Activated naive CD8-positive, alpha-beta T cell treated with anti-CD3 and anti-CD28 coated beads for 36 hours (primary cell): ENCODE data around the gene CATSPER1. TPM values are rescaled to one million over a fixed set of nuclear protein-coding genes. Genes with fewer than 3 reads are reported as not detected.

Experiments used
- DNase-seq: peaks from one replicate; pipeline ENCODE4 v3.0.0; 2021
- H3K27ac Mint-ChIP-seq: one replicate; pipeline ENCODE4 v1.8.0; 2022; ENCODE audit warnings: mild to moderate bottlenecking, moderate library complexity, mixed read lengths
- H3K27me3 Mint-ChIP-seq: one replicate; pipeline ENCODE4 v1.8.0; 2022; ENCODE audit warnings: mild to moderate bottlenecking, mixed read lengths
- H3K36me3 Mint-ChIP-seq: one replicate; pipeline ENCODE4 v1.8.0; 2021; ENCODE audit warnings: mild to moderate bottlenecking, mixed read lengths
- H3K4me1 Mint-ChIP-seq: one replicate; pipeline ENCODE4 v1.8.0; 2021; ENCODE audit warnings: mixed read lengths
- H3K4me3 Mint-ChIP-seq: one replicate; pipeline ENCODE4 v1.8.0; 2022; ENCODE audit warnings: mild to moderate bottlenecking, moderate library complexity, mixed read lengths
- H3K9me3 Mint-ChIP-seq: one replicate; pipeline ENCODE4 v1.8.0; 2022; ENCODE audit warnings: mixed read lengths
- total RNA-seq, 2 experiments: library from RNA; stranded (reverse); gene quantifications; one replicate each; pipeline ENCODE4 v1.2.3, GENCODE V29; 2021

The CATSPER1 gene
- total RNA-seq, 2 experiments from 2014 or later: not detected

DNA sequence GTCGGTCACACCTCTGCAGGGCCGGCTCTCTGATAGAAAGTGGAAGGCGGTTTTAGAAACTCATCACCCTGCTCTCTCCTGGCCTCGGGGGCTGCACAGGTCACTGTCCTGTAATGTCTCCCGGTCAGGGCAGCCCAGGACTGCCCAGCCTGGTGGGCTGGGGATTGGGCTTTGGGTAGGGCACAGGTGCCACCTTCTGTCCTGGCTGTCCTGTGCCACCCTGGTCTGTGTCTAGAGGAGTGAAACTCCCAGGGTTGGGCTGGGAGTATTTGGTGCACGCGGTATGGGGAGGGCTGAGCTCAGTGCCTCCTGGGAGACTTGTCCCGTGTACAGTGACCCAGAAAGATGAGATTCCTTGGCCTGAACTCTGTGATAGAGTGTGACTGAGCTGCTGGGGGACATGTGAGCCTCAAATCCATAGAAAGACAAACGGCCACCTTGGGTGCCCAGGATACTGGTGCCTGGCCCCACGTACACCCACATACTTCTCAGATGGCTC is 47.0 kb downstream of the CATSPER1 start:
- H3K4me3 Mint-ChIP-seq: no peak overlapping the region
- H3K4me1 Mint-ChIP-seq: no peaks in the 10 kb centered on the region
- peaks cover 17% of the 10 kb centered on the region for H3K36me3 Mint-ChIP-seq
- no peaks in the 10 kb centered on the region for H3K27me3 Mint-ChIP-seq
- no peak for DNase-seq
- H3K9me3 Mint-ChIP-seq: no peaks in the 10 kb centered on the region
- H3K27ac Mint-ChIP-seq: no peak overlapping the region

DNA sequence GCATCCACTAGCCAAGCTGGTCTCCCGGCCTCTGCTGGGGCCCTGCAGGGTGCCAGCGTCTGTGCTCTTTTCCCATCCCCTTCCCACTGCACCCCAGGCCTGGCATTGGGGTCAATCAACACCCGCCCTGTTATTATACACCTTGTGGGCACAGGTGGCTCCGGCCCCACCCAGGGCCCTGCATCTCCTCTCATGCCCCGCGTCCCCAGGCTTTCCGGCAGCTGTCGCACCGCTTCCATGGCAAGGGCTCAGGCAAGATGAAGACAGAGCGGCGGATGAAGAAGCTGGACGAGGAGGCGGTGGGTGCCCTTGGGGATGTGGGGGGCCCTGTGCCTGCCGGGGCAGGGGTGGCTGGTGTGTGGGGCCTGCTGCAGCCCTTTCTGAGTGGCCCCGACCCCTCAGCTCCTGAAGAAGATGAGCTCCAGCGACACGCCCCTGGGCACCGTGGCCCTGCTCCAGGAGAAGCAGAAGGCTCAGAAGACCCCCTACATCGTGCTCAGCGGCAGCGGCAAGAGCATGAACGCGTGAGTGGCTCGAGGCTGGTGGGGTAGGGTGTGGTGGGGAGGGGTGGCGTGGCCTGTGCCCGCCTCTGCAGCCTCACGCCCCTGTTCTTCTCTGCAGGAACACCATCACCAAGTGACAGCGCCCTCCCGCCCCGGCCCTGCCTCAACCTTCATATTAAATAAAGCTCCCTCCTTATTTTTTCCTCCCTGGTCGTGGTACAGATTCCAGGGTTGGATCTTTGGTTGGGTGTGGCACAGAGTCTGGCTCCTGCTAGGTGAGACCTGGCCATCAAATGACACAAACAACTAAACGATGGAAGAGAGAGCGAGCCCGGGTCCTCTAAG is 47.7 kb downstream of the CATSPER1 start:
- H3K9me3 Mint-ChIP-seq: no peaks in the 10 kb centered on the region
- H3K4me1 Mint-ChIP-seq: no peaks in the 10 kb centered on the region
- H3K36me3 Mint-ChIP-seq: peaks cover 21% of the 10 kb centered on the region
- no peak overlapping the region for H3K4me3 Mint-ChIP-seq
- no peaks in the 10 kb centered on the region for H3K27me3 Mint-ChIP-seq
- no peak for DNase-seq
- H3K27ac Mint-ChIP-seq: no peak overlapping the region

DNA sequence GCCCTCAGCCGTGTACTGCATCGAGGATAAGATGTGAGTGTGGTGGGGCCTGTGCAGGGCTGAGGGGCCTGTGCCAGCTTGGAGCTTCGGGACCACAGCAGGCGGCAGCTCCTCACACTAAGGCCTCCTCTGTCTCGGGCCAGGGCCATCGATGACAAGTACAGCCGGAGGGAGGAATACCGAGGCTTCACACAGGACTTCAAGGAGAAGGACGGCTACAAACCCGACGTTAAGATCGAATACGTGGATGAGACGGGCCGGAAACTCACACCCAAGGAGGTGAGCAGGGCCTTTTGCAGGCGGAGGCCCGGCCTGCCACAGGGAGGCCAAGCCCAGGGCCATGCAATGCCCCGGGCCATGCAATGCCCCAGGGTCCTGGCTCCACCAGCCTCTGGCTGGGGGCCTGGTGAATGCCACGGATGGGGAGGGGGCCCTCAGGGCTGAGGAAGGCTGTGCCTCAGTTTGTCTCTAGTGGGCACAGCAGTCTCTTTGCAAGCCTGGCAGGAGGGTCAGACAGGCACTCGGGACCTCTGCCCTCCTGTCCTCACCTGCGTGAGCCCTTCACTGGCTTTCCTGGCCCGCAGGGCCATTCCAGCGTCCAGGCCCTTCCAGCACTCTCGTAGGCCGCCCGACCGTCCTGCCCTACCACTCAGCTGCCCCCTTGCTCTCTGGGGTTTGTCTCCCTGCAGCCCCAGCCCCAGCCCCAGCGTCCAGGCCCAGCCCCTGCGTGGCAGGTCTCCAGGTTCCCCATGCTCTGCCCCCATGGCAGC is 48.5 kb downstream of the CATSPER1 start:
- H3K9me3 Mint-ChIP-seq: no peaks in the 10 kb centered on the region
- H3K36me3 Mint-ChIP-seq: peaks cover 26% of the 10 kb centered on the region
- no peak for DNase-seq
- H3K4me1 Mint-ChIP-seq: no peaks in the 10 kb centered on the region
- no peak overlapping the region for H3K4me3 Mint-ChIP-seq
- no peaks in the 10 kb centered on the region for H3K27me3 Mint-ChIP-seq
- no peak overlapping the region for H3K27ac Mint-ChIP-seq

DNA sequence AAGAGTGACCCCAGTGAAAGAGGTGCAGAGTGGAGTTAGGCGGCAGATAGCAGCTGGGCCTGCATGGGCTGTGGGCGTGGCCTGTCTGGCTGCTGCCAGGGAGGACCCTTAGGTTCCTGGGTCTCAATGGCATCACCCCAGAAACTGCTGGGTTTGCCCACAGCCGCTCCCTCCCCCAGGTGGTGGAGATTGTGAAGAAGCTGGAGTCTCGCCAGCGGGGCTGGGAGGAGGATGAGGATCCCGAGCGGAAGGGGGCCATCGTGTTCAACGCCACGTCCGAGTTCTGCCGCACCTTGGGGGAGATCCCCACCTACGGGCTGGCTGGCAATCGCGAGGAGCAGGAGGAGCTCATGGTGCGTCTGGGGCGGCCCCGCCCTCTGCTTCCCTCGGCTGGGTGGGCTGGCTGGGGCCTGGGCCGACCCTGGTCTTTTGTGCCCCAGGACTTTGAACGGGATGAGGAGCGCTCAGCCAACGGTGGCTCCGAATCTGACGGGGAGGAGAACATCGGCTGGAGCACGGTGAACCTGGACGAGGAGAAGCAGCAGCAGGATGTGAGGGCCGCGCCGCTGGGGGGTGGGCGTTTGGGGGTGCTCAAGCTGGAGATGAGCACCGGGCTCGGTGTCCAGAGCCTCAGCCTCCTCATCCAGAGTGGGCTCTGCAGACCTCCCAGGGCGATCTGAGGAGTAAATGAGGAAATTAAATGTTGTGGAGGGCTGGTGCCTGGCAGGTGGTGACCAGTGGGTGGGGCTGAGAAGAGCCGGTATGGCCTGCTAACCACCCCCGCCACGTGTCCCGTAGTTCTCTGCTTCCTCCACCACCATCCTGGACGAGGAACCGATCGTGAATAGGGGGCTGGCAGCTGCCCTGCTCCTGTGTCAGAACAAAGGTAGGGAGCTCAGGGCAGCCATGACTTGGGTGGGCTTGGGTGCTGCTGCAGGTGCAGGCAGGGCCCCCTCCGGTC is 49.8 kb downstream of the CATSPER1 start:
- H3K27ac Mint-ChIP-seq: no peak overlapping the region
- peaks cover 33% of the 10 kb centered on the region for H3K36me3 Mint-ChIP-seq
- no peaks in the 10 kb centered on the region for H3K9me3 Mint-ChIP-seq
- no peaks in the 10 kb centered on the region for H3K27me3 Mint-ChIP-seq
- DNase-seq: no peak
- no peaks in the 10 kb centered on the region for H3K4me1 Mint-ChIP-seq
- H3K4me3 Mint-ChIP-seq: no peak overlapping the region

DNA sequence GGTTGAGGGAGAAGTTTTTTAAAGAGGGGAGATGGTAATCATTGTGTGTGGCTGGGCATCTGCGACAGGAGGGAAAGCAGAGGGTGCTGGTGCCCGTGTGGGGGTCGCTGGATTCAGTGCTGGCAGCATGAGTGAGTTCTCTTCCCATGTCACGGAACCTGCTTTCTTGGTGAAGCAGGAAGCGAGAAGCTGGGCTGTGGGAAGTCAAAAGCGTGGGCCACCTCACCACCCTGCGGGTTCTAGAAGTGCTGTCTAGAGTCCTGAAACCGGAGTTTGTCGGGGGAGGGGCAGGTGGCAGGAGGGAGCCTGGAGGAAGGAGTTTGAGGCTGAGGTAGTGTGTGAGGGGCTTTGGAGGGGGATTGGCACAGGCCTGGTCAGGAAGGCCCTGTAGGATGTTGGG is 50.5 kb downstream of the CATSPER1 start:
- no peaks in the 10 kb centered on the region for H3K27me3 Mint-ChIP-seq
- peak overlapping the region; percentile 5 for H3K27ac Mint-ChIP-seq
- H3K36me3 Mint-ChIP-seq: peaks cover 33% of the 10 kb centered on the region
- H3K4me1 Mint-ChIP-seq: no peaks in the 10 kb centered on the region
- H3K4me3 Mint-ChIP-seq: no peak overlapping the region
- H3K9me3 Mint-ChIP-seq: no peaks in the 10 kb centered on the region
- no peak for DNase-seq

DNA sequence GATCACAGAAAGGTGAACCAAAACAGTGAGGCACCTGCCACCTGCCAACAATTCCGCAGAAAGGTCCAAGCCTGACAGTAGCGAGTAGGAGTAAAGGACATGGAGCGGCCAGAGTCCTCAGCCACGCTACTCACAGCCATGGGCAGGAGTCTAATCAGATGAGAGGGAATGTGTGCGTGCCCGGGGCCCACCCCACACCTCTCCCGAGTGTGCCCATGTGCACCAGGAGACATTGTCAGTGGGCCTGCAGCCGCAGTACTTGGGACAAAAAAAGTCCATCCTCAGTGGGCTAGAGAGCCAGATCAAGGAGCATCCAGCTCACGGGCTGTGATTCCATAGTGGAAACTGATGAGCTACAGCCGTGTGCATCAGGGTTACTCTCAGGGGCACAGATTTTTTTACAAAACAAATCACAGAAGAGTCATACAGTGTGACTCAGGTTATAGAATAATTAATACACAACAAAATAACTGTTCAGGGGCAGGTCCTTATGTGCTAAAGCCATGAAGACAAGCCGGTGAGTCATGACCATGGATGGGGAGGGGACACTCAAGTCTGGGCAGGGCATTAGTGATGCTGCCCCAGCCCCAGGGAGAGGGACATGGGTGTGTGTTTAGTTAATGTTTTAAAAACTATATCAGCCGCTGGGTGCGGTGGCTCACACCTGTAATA is 52.7 kb downstream of the CATSPER1 start:
- Mint-ChIP-seq H3K36me3 (peaks cover 28% of the 10 kb centered on the region), H3K9me3 (no peaks in the 10 kb centered on the region), H3K27ac (peak overlapping the region; percentile 45), H3K27me3 (no peaks in the 10 kb centered on the region), H3K4me3 (no peak overlapping the region), H3K4me1 (peaks cover 3% of the 10 kb centered on the region)
- DNase-seq: no peak

DNA sequence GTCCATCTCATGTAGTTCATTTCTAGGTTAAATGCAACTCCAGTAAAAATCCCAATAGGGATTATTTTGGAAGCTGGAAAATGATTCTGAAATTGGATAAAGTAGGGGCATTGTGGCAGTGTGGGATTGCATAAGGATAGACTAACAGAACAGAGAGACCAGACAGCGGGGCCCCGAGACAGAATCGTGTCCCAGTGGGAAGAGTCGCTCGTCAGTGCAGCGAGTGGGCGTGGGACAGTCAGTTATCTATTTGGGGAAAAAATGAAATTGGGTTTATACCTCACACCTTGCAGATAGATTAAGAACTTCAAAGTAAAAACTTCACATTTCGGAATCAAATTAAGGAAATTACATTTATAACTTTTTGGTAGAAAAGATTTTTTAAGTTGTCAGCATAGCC is 54.2 kb downstream of the CATSPER1 start:
- no peaks in the 10 kb centered on the region for H3K27me3 Mint-ChIP-seq
- no peak overlapping the region for H3K4me3 Mint-ChIP-seq
- no peak overlapping the region for H3K27ac Mint-ChIP-seq
- H3K9me3 Mint-ChIP-seq: no peaks in the 10 kb centered on the region
- peaks cover 3% of the 10 kb centered on the region for H3K4me1 Mint-ChIP-seq
- no peak for DNase-seq
- peaks cover 32% of the 10 kb centered on the region for H3K36me3 Mint-ChIP-seq

DNA sequence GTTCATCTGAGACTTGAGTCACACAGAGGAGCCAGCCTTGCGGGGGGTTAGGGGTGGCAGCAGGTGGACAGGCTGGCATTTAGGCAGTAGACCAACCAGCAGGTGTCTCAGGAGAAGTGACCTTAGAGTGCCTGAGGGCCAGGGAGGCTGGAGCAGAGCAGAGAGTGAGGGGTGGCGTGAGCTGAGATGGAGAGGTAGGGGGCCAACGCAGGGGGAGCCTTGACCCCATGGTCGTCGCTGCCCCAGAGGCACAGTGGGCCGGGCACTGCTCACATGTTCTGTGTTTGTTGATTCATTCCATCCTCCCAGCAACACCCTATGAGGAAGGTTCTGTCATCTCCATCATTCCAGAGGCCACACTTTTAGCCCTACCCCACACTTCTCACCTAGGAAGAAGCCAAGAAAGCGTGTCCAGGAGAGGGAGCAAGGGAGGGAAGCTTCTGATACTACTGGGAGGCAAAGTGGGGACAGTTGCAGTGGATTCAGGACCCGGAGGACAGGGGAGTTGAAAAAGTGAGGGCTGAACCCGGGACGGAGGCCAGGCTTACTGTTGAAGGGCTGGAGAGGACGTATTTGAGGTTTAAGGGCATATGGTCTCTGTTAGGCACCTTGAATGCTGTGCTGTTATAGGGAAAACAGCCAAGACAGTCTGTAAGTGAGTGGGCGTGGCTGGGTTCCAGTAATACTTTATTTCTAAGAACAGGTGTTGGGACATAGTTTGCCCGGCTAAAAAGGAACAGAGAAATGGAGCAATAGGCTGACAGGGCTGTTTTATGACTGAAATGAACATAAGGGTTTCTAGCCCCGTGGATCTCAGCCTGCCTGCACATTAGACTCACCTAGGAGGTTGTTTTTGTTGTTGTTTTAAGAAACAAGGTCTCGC is 57.4 kb downstream of the CATSPER1 start:
- peaks cover 32% of the 10 kb centered on the region for H3K36me3 Mint-ChIP-seq
- H3K4me3 Mint-ChIP-seq: no peak overlapping the region
- H3K4me1 Mint-ChIP-seq: peaks cover 10% of the 10 kb centered on the region
- no peak overlapping the region for H3K27ac Mint-ChIP-seq
- H3K9me3 Mint-ChIP-seq: no peaks in the 10 kb centered on the region
- no peak for DNase-seq
- H3K27me3 Mint-ChIP-seq: no peaks in the 10 kb centered on the region

DNA sequence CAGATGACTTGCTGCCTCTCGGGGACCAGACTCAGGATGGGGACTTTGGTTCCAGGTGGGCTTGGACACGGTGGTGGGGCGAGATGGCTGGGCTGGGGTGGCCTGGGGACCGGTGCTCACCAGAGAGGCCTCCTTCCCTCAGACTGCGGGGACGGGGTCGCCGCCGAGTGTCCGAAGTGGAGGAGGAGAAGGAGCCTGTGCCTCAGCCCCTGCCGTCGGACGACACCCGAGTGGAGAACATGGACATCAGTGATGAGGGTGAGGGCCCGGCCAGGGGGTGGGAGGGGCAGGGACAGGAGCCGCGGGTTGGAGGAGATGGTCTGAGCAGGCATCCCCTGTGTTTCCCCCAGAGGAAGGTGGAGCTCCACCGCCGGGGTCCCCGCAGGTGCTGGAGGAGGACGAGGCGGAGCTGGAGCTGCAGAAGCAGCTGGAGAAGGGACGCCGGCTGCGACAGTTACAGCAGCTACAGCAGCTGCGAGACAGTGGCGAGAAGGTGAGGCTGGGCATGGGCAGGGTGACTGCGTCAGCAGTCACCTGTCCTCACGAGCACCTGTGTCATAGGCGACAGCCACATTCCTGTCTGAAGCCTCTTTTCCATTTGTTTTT is 58.8 kb downstream of the CATSPER1 start:
- Mint-ChIP-seq H3K27ac (no peak overlapping the region), H3K9me3 (no peaks in the 10 kb centered on the region), H3K27me3 (no peaks in the 10 kb centered on the region), H3K36me3 (peaks cover 32% of the 10 kb centered on the region), H3K4me3 (no peak overlapping the region), H3K4me1 (peaks cover 23% of the 10 kb centered on the region)
- no peak for DNase-seq

Other genes starting within 250 kb of the CATSPER1 start
- 10 to 100 TPM; 20.4 to 20.6 TPM for gene AP5B1, start 245.5 kb downstream of the CATSPER1 start, total RNA-seq
- under 1 TPM; 0.42 to 0.45 TPM for gene OVOL1, start 239.4 kb downstream of the CATSPER1 start, total RNA-seq
- 1 to 10 TPM; 2.4 to 3.3 TPM for gene SNX32, start 192.5 kb downstream of the CATSPER1 start, total RNA-seq
- 1,000 to 10,000 TPM; 1,050 to 1,075 TPM for gene CFL1, start 168.3 kb downstream of the CATSPER1 start, total RNA-seq
- 10 to 100 TPM; 64.0 to 67.4 TPM for gene MUS81, start 166.0 kb downstream of the CATSPER1 start, total RNA-seq
- 1 to 10 TPM; 8.5 to 8.9 TPM for gene EFEMP2, start 153.7 kb downstream of the CATSPER1 start, total RNA-seq
- gene CTSW, start 146.6 kb downstream of the CATSPER1 start, total RNA-seq: 10 to 100 TPM; 39.3 to 41.5 TPM
- 100 to 1,000 TPM; 113 to 114 TPM for gene FIBP, start 138.0 kb downstream of the CATSPER1 start, total RNA-seq
- gene CCDC85B, start 135.8 kb downstream of the CATSPER1 start, total RNA-seq: 10 to 100 TPM; 78.5 to 81.3 TPM
- gene FOSL1, start 126.1 kb downstream of the CATSPER1 start, total RNA-seq: 10 to 100 TPM; 15.8 to 16.0 TPM
- gene C11orf68, start 107.4 kb downstream of the CATSPER1 start, total RNA-seq: 10 to 100 TPM; 16.8 to 16.9 TPM
- 100 to 1,000 TPM; 108 to 109 TPM for gene DRAP1, start 107.1 kb downstream of the CATSPER1 start, total RNA-seq
- gene TSGA10IP, start 81.0 kb downstream of the CATSPER1 start, total RNA-seq: not detected
- gene SART1, start 64.7 kb downstream of the CATSPER1 start, total RNA-seq: 10 to 100 TPM; 59.6 to 62.6 TPM
- gene EIF1AD, start 24.3 kb downstream of the CATSPER1 start, total RNA-seq: 10 to 100 TPM; 56.8 to 63.7 TPM
- 100 to 1,000 TPM; 253 to 277 TPM for gene BANF1, start 24.0 kb downstream of the CATSPER1 start, total RNA-seq
- not detected for gene CST6, start 14.5 kb downstream of the CATSPER1 start, total RNA-seq
- gene GAL3ST3, start 22.7 kb upstream of the CATSPER1 start, total RNA-seq: under 1 TPM; 0.70 to 0.95 TPM
- gene SF3B2, start 25.9 kb upstream of the CATSPER1 start, total RNA-seq: 100 to 1,000 TPM; 268 TPM
- 10 to 100 TPM; 58.4 to 61.4 TPM for gene PACS1, start 43.8 kb upstream of the CATSPER1 start, total RNA-seq
- 10 to 100 TPM; 39.4 to 40.2 TPM for gene KLC2, start 231.2 kb upstream of the CATSPER1 start, total RNA-seq
- gene RAB1B, start 242.2 kb upstream of the CATSPER1 start, total RNA-seq: 100 to 1,000 TPM in 1 of 2 experiments, 10 to 100 TPM in 1; 97.6 to 102 TPM